Endodermal cell (in vitro differentiated cells): ENCODE measurements around the gene DNAH9. TPM values are rescaled to one million over a fixed set of nuclear protein-coding genes. Genes with fewer than 3 reads are reported as not detected.

Experiments used
- DNase-seq: peaks from one replicate; pipeline ENCODE4 v3.0.0-alpha.2; 2017
- H3K27ac ChIP-seq: 2 replicates; pipeline ENCODE4 v1.5.1; 2013; ENCODE audit warnings: mild to moderate bottlenecking, low read depth, low read length, moderate library complexity
- H3K27me3 ChIP-seq: 2 replicates; pipeline ENCODE4 v1.6.1; 2013; ENCODE audit warnings: mild to moderate bottlenecking, low read length, moderate library complexity; ENCODE audit not compliant: insufficient read depth, control insufficient read depth, poor library complexity, severe bottlenecking
- H3K36me3 ChIP-seq: 2 replicates; pipeline ENCODE4 v1.7.0; 2013; ENCODE audit warnings: mild to moderate bottlenecking, low read length, moderate library complexity; ENCODE audit not compliant: control insufficient read depth, insufficient read depth
- H3K4me1 ChIP-seq: one replicate; pipeline ENCODE4 v1.7.0; 2013; ENCODE audit warnings: low read length; ENCODE audit not compliant: control insufficient read depth, insufficient read depth
- H3K4me3 ChIP-seq: 2 replicates; pipeline ENCODE4 v1.5.1; 2013; ENCODE audit warnings: mild to moderate bottlenecking, low read length, moderate library complexity
- H3K9ac ChIP-seq: 2 replicates; pipeline ENCODE4 v1.6.1; 2013; ENCODE audit warnings: mild to moderate bottlenecking, low read length, moderate library complexity; ENCODE audit not compliant: poor library complexity, severe bottlenecking; ENCODE audit errors: extremely low read depth
- H3K9me3 ChIP-seq: 2 replicates; pipeline ENCODE4 v1.6.1; 2013; ENCODE audit warnings: mild to moderate bottlenecking, low read length, moderate library complexity; ENCODE audit not compliant: control insufficient read depth
- H3K27ac Mint-ChIP-seq: 2 replicates; pipeline ENCODE4 v1.8.0; 2020; ENCODE audit warnings: mixed read lengths
- H3K27me3 Mint-ChIP-seq: 2 replicates; pipeline ENCODE4 v1.8.0; 2021; ENCODE audit warnings: mild to moderate bottlenecking, mixed read lengths; ENCODE audit not compliant: insufficient read depth
- H3K36me3 Mint-ChIP-seq: 2 replicates; pipeline ENCODE4 v1.8.0; 2020; ENCODE audit warnings: low read depth, mixed read lengths
- H3K4me1 Mint-ChIP-seq: 2 replicates; pipeline ENCODE4 v1.8.0; 2020; ENCODE audit warnings: mixed read lengths
- H3K4me3 Mint-ChIP-seq: 2 replicates; pipeline ENCODE4 v1.8.0; 2020; ENCODE audit warnings: mild to moderate bottlenecking, moderate library complexity, mixed read lengths
- H3K9me3 Mint-ChIP-seq: 2 replicates; pipeline ENCODE4 v1.8.0; 2020; ENCODE audit warnings: mild to moderate bottlenecking, mixed read lengths
- WGBS, 2 experiments: methylation state at CpG; one replicate each; pipeline versions ENCODE4 v1.1.5 to v1.1.7; 2013; ENCODE audit warnings: missing lambda C conversion rate in 2 of 2, mixed read lengths in 1 of 2; ENCODE audit not compliant: insufficient coverage in 1 of 2, insufficient read length in 1 of 2; 5-methylcytosine and 5-hydroxymethylcytosine counted together
- total RNA-seq, 2 donors: library from RNA; stranded (reverse); fragmentation: NEBNext Ultra II Directional in 1 of 2; extraction: Animal tissue kit (Norgen Biotek cat#: 25700) in 1 of 2; gene quantifications; 2 replicates in 1 of 2; 3 replicates in 1 of 2; pipeline ENCODE4 v1.2.1, GENCODE V29; 2021
- TF ChIP-seq, protein P1 (sequence below): fragments of 200-600 bp; sonication (generic); conservative IDR thresholded peaks from 2 replicates; pipeline ENCODE4 v1.5.0; 2021; ENCODE audit warnings: antibody characterized with exemption, mild to moderate bottlenecking

DNAH9 gene
- total RNA-seq, 2 donors from 2014 or later = 0.64 to 1.2 TPM

DNA sequence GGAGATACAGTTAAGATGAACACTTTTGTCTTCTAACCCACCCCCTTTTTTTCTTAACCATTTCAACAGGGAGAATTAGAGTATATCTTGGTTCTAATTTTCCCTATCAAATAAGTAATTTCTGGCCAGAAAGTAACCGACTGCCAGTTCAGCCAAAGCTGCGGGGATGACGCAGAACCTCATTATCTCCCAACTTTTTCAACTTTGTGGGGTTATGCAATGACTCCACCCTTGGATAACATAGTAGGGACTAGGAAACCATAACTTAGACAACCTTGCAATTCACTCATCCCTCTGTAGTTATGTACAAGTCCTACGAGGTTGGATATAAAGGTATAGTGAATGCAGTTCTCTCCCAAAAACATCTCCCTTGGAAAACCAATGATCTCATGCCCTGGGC, 215.0 kb downstream of the DNAH9 start:
- Mint-ChIP-seq H3K4me3 (no peak overlapping the region), H3K9me3 (no peaks in the 10 kb centered on the region), H3K4me1 (no peaks in the 10 kb centered on the region), H3K36me3 (no peaks in the 10 kb centered on the region), H3K27ac (no peak overlapping the region), H3K27me3 (no peaks in the 10 kb centered on the region)
- H3K27me3 ChIP-seq = no peaks in the 10 kb centered on the region
- H3K27ac ChIP-seq = no peak overlapping the region
- no peaks in the 10 kb centered on the region for H3K9me3 ChIP-seq
- H3K36me3 ChIP-seq = no peaks in the 10 kb centered on the region
- DNase-seq = no peak
- no peak overlapping the region for H3K4me3 ChIP-seq
- H3K4me1 ChIP-seq = no peaks in the 10 kb centered on the region
- TF ChIP-seq, protein P1, sequence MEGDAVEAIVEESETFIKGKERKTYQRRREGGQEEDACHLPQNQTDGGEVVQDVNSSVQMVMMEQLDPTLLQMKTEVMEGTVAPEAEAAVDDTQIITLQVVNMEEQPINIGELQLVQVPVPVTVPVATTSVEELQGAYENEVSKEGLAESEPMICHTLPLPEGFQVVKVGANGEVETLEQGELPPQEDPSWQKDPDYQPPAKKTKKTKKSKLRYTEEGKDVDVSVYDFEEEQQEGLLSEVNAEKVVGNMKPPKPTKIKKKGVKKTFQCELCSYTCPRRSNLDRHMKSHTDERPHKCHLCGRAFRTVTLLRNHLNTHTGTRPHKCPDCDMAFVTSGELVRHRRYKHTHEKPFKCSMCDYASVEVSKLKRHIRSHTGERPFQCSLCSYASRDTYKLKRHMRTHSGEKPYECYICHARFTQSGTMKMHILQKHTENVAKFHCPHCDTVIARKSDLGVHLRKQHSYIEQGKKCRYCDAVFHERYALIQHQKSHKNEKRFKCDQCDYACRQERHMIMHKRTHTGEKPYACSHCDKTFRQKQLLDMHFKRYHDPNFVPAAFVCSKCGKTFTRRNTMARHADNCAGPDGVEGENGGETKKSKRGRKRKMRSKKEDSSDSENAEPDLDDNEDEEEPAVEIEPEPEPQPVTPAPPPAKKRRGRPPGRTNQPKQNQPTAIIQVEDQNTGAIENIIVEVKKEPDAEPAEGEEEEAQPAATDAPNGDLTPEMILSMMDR = no peak
- WGBS, 2 experiments = 93 to 100% methylated on average over 3 to 4 of the region's 4 CpGs
- H3K9ac ChIP-seq = no peak overlapping the region

- H3K4me1 Mint-ChIP-seq = no peaks in the 10 kb centered on the region
- TF ChIP-seq, protein P1 = no peak
- no peak overlapping the region for H3K4me3 Mint-ChIP-seq
- Histone ChIP-seq H3K4me3 (no peak overlapping the region), H3K9me3 (no peaks in the 10 kb centered on the region), H3K9ac (no peak overlapping the region), H3K27ac (no peak overlapping the region), H3K4me1 (no peaks in the 10 kb centered on the region), H3K27me3 (no peaks in the 10 kb centered on the region), H3K36me3 (no peaks in the 10 kb centered on the region)
- no peak overlapping the region for H3K27ac Mint-ChIP-seq
- peak; percentile 11 for DNase-seq
- H3K9me3 Mint-ChIP-seq = no peaks in the 10 kb centered on the region
- no peaks in the 10 kb centered on the region for H3K27me3 Mint-ChIP-seq
- H3K36me3 Mint-ChIP-seq = no peaks in the 10 kb centered on the region
Observed at GRCh38 chr17:11813871-11814270, 215.6 kb downstream of the DNAH9 start.

DNA sequence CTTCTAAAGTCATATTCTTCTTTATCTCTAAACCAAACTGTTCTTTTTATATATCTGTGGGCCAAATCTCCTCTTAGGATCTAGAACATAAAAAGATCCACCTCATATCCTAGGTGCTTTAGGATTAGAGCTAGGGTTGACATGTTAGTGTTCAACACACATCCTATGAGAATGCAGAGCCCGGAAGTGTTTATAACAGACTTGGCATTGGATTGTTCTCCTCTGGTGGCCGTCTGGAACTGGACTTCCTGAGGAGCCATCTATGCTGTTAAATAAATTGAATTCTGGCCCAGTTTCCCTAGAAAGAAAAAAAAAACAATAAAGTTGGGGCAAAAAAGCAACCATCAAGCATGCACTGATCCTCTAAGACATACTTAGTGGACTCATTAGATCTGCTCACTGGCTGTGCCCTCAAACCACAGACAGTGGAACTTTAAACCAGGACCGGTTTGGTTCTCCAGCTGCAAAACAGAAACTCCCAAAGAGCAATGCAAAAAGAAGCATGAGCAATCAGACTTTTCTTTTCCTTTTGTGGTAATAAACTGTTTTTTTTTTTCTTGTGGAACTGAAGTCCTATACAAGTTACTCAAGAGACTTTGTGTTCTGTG, 216.5 kb downstream of the DNAH9 start:
- Histone ChIP-seq H3K27ac (no peak overlapping the region), H3K4me3 (no peak overlapping the region), H3K4me1 (no peaks in the 10 kb centered on the region), H3K9me3 (no peaks in the 10 kb centered on the region), H3K9ac (no peak overlapping the region), H3K36me3 (no peaks in the 10 kb centered on the region), H3K27me3 (no peaks in the 10 kb centered on the region)
- WGBS, 2 experiments = 88 to 94% methylated on average over 2 to 3 of the region's 3 CpGs
- Mint-ChIP-seq H3K4me3 (no peak overlapping the region), H3K27me3 (no peaks in the 10 kb centered on the region), H3K27ac (no peak overlapping the region), H3K9me3 (no peaks in the 10 kb centered on the region), H3K4me1 (no peaks in the 10 kb centered on the region), H3K36me3 (no peaks in the 10 kb centered on the region)
- peak; percentile 10 for DNase-seq
- TF ChIP-seq, protein P1 = no peak
